Measurements from ENCODE around the gene RNF31.

RNF31 gene

DNA sequence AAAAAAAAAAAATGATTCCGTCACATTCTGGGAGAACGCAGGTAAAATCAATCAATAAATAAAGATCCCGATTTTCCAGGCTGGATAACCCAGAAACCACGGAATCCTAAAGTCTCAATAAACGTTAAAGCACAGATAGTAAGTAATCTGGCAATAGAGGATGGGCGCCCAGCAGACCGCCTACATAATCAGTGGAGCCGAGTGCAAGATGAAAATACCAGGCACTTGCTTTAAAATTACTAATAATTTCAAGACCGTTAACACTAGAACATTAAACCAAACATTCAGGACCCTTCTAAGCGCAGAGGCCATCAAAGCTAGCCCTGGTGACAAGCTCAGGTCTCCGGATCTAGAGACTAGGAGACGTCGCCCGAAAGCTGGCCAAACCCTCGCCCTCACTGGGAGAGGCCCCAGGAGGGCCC, 33.9 kb upstream of the RNF31 start:
- TF ChIP-seq, protein P1, sequence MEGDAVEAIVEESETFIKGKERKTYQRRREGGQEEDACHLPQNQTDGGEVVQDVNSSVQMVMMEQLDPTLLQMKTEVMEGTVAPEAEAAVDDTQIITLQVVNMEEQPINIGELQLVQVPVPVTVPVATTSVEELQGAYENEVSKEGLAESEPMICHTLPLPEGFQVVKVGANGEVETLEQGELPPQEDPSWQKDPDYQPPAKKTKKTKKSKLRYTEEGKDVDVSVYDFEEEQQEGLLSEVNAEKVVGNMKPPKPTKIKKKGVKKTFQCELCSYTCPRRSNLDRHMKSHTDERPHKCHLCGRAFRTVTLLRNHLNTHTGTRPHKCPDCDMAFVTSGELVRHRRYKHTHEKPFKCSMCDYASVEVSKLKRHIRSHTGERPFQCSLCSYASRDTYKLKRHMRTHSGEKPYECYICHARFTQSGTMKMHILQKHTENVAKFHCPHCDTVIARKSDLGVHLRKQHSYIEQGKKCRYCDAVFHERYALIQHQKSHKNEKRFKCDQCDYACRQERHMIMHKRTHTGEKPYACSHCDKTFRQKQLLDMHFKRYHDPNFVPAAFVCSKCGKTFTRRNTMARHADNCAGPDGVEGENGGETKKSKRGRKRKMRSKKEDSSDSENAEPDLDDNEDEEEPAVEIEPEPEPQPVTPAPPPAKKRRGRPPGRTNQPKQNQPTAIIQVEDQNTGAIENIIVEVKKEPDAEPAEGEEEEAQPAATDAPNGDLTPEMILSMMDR (IDR thresholded peaks at IDR 0.05; ENCODE audit: insufficient read depth, low read depth, low read length, missing control alignments): no peak
- no peak for DNase-seq (ENCODE audit: low read depth)
- H3K4me3 ChIP-seq (ENCODE audit: low read length): peak overlapping the region; percentile 92

DNA sequence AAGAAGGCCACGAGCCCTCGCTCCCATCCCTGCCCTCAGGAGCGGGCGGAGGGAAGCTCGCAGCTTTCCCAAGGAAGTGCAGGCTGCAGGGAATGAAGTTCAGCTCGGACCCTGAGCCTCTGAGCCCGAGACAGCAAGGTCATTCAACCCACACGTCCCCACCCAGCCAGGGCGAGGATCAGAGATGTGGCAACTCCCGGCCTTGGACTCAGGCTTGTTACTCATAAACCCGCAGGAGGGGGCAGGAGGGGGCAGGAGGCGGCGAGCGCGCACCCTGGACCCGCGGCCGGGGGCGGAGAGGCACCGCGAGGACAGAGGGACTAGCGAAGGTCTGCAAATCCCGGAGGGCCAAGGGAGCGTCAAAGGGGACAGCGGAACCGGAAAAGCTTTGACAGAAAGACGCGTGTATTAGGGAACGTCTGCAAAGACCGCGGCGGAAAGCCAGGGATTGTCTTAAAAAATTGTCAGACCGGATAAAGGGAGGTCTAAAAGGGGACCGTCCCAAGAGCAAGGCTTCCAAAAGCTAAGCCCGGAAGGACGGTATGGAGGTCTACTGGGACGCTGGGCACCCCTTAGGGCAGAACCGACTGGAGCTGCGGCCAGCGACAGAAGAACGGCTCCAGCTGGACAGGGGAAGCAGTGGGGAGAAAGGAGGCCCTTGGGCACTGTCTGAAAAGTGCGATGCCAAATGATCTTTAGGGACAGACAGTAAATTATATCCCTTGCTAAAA, 33.3 kb upstream of the RNF31 start:
- TF ChIP-seq, protein P1 (IDR thresholded peaks at IDR 0.05; ENCODE audit: insufficient read depth, low read depth, low read length, missing control alignments): no peak
- peak overlapping the region; percentile 92 for H3K4me3 ChIP-seq (ENCODE audit: low read length)
- DNase-seq (ENCODE audit: low read depth): peak; percentile 88

DNA sequence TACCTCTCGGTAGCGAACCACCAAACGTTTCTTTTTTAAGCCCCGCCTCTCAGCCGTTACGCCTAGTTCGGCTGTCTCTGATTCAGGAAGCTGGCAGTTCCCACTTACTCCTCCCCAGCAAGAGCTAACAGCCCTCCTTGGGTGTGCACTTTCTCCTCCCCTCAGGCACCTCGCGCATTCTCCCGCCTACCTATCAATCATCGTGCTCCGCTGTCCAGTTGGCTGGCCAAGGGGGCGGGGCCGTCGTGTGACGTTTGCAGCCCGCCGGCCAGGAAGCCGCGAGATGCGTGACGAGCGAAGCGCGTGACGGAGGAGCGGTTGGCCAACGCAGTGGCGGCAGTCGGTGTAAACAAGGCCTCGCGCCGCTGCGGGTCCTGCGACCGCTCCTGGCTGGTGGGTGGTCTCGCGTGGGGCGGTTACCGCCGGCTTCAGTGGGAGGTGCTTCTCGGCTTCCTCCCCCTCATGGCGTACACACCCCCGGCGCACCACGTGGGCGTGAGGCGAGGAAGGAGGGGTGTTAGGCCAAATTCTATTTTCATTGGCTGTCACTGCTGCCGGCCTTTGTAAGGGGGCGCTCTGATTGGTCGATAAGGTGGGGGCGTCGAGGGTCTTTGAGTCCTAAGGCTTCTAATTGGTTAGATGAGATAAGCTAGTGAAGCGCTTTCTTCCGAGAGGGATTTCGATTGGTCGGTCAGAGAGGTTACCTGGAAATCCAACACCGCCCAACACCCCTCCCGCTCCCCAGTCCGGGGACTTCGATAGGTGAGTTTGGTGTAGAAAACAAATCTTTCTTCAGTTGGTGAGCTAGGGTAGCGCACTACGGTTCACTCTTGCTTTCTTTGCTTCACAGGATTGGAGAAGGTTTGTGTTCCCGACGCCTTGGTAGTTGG, 32.5 kb upstream of the RNF31 start, which contains the start of the genes DCAF11 and NRL:
Gene DCAF11, plus strand, starts transcription at position 246 of the 890 bp plus-strand sequence. CDS start 818 bp downstream, outside the sequence.
Gene NRL, minus strand, starts transcription at position 418 of the 890 bp plus-strand sequence. CDS start 32,101 bp downstream, outside the sequence.
- DNase-seq (ENCODE audit: low read depth): peak; percentile 100
- peak within 1 kb of the TSS; percentile 92 for H3K4me3 ChIP-seq (ENCODE audit: low read length)
- TF ChIP-seq, protein P1 (IDR thresholded peaks at IDR 0.05; ENCODE audit: insufficient read depth, low read depth, low read length, missing control alignments): no peak

GRCh38 chr14:24115422-24116127, 31.7 kb upstream of the RNF31 start:
- H3K4me3 ChIP-seq (ENCODE audit: low read length): peak overlapping the region; percentile 92
- TF ChIP-seq, protein P1 (IDR thresholded peaks at IDR 0.05; ENCODE audit: insufficient read depth, low read depth, low read length, missing control alignments): no peak
- no peak for DNase-seq (ENCODE audit: low read depth)

- H3K4me3 ChIP-seq (ENCODE audit: low read length): peak overlapping the region; percentile 92
- TF ChIP-seq, protein P1 (IDR thresholded peaks at IDR 0.05; ENCODE audit: insufficient read depth, low read depth, low read length, missing control alignments): no peak
- no peak for DNase-seq (ENCODE audit: low read depth)
Observed at GRCh38 chr14:24116128-24116814, 31.0 kb upstream of the RNF31 start.

DNA sequence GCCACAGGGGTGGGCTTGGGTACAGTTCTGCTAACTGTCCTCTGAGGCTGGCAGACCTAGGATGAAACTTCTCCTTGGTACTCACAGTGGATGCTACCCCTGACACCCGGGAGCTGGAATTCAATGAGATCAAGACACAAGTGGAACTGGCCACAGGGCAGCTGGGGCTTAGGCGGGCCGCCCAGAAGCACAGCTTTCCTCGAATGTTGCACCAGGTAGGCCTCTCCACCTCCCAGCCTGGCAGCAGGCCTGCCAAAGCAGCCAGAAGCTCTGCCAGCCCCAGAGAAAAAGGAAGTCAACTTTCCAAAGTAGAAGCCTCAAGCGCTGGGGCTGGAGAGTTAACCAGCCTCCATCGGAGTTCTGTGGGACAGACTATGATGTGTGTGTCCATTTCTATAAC, 30.1 kb upstream of the RNF31 start:
- no peak for DNase-seq (ENCODE audit: low read depth)
- TF ChIP-seq, protein P1 (IDR thresholded peaks at IDR 0.05; ENCODE audit: insufficient read depth, low read depth, low read length, missing control alignments): no peak
- H3K4me3 ChIP-seq (ENCODE audit: low read length): no peak overlapping the region
